DLD1 (cell line): ENCODE data around the gene COPB1.

Source experiments
- in situ Hi-C: cut with HindIII; loops from 2 replicates; pipeline ENCODE4 v1.10.0; 2017; ENCODE audit warnings: low sequenced_read_pairs

The COPB1 gene

DNA sequence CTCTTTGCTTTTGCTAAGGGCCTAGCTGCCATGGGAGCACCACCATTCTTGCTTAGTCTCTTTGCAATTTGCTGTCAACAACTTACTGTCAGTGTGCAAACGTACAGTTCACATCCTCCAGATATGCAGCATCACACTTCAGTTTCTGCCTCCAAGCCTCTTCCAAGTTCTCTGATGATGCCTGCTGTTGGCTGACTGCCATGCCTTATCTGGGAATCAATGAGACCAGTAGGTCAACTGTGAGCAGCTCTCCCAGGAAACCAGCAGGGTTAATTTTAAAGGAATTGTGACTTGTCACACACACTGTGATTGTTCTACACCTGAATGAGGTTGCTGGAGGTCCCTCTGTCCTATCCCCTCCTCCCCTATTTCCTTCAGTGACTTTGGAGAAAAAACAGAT, 56.0 kb downstream of the COPB1 start:
- in situ Hi-C loops, result no loop called here

DNA sequence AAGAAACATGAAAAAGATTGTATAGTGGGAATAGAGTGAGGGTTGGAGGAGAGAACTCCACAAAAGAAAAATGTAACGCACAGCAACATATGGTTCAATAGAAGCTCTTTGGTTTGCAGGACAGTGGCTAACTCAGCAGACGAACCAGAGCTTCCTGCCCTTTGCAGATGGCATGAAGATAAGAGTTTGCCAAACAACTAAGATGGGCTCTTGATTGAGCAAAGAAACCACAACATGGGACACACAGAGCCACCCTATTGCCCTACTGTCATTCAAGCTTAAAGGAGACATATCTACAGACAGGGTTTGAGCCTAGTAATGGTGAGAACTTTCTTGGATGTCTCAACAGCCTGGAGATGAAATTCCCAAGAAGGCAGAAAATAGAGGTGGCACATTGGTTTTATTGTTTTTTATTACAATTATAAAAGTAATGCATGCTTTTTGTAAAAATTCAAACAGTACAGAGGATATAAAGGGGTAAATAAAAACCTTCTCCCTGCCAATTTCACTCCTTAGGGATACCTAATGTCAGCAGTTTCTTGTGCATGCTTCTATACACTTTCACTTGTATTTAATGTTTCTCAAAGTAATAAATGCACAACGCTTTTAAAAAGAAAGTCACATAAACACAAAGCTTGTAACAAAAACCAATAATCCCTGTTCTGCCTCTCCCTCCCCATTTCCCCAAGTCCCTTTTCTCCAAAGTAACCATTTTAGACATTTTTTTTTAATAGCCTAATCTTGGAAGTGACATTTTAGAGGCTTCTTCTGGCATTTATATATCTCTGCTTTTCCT, 63.7 kb downstream of the COPB1 start:
- in situ Hi-C loops, result no loop called here

DNA sequence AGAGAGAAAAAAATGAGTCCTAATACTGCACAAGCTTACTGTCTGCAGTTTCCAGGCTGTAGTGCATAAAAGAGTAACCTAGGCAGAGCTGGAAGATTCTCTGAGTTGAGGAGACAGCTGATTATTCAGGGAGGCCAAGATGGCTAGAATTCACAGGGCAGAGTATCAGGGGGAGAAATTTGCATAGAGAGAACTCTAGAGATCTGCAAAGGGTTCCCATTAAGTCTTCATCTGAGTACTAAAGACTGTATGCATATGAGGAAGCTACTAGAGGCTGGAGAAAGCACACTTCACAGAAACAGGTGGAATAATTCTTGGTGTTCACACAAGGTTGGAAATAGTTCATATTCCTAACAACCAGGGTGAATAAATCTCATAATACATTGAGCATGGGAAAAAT, 74.0 kb downstream of the COPB1 start:
- in situ Hi-C loops, result no loop called here

DNA sequence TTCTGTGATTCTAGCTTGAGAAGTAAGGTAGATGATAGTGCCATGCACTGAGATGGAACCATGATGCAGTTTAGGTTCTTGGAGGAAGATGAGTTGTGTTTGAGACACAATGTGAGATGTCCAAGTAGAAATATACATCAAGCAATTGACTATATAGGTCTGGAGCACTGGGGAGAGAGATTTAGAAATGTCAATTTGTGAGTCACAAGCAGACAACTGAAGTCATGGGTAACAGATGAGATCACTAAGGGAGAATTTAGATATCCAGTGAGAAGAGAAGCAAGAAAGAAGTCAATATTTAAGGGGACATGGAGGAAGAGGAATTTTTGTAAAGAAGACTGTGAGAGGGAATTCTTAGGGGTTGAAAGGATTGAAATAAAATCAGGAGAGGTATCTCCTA, 75.5 kb downstream of the COPB1 start:
- in situ Hi-C loops, result no loop called here

DNA sequence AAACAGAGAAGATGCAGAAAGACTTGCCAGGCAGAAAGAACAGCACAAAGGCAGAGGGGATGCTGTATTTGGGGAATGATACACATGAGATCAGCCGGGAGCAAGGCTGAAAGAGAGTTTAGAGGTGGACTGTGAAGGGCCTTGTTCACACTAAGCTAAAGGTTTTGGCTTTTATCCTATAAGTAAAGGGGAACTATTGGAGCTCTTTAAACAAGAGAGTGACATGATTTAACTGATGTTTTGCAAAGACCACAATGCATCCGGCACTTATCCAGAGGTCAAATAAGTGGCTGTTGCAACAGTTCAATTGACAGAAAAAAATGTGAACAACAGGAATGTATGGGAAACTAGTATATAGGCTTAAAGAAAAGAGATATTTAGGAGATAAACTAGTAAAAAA, 76.0 kb downstream of the COPB1 start:
- in situ Hi-C loops, result no loop called here

DNA sequence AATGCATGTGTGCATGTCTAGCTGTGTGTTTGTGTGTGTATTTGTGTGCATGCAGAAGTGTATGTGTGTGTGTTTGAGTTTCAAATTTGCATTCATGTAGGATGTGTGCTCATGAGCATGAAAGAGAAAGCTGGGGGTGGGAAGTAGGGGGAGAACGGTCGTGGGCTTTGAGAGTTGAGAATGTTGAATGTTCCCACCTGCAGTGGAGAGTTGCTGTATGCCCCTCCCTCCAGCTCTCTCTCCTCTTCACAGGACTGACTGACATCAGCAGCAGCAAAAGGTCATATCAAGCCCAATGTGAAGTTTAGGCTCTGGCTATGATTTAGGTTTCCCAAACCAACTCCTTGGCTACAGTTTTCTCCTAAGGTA, 76.8 kb downstream of the COPB1 start:
- in situ Hi-C loops, result no loop called here

DNA sequence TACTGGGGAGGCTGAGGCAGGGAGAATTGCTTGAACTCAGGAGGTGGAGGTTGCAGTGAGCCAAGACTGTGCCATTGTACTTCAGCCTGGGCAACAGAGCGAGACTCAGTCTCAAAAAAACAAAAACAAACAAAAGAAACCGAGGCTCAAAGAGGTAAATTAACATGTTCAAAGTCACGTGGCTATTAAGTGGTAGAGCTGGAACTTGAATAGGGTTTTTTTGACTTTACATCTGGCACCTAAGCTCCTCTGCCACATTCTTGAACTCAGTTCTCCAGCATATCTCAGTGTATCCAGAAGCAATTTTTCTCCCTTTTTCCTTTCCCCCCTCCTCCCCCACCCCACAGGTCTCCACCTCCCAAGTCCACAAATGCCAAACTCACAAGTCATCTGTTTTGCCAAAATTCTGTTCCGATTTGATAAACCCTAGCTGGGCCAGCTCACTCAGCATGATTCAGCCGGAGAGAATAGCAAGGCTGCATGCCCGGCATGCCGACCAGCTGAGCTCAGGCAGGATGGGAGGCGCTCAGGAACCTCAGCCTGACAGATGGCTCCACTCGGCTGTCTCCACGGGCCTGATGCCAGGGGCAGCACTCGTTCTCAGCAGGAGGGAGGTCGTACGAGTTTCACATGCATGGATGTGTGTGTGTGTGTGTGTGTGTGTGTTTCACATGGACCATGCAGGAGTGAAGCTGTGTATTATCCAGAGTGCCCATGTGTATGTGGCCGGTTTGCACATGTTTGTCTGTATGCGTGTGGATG, 77.4 kb downstream of the COPB1 start:
- in situ Hi-C loops, result no loop called here

DNA sequence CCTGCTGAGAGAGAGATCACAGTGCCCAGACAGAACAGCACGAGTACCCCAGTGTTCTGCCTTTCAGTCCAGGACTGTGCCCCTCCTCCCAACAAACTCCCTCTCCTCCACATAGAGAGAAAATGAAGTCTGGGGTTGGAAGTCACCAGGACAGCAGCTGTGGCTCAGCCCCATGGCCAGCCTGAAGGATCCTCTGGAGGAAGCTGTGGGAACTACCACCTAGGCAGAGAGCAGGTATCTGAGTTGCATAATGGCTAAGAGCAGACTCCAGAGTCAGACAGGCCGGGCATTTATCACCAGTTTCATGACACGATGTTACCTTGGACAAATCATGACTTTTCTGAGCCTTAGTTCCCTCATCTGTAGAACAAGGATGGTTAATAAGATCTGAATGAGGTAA, 79.4 kb downstream of the COPB1 start:
- in situ Hi-C loops, result no loop called here

DNA sequence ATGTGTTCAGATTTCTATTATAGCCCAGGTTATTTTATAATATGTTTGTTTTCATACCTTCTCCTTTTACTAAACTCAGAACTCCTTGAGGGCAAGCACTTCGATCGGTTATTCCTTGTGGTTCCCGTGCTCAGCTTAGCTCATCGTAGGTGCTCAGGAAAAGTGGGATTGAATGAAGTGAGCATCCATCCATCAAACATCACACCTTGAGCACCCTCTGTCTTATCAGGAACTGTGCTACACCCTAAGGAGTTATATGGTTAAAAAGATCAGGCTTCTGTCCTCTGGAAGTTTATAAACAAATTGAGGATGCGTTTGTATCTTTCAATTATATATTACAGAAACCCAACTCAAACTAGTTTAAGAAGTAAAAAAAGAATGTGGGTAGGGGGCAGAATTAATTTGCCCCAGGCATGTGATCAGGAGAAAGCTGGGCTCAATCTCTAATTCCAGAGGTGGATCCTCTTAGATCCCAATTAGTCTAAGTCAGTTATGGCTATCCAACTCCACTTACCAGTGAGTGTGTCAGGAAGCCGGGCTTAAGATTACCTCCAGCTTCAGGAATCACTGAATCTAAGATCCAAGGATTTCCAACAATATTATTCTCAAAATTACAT, 80.7 kb downstream of the COPB1 start:
- in situ Hi-C loops, result no loop called here

DNA sequence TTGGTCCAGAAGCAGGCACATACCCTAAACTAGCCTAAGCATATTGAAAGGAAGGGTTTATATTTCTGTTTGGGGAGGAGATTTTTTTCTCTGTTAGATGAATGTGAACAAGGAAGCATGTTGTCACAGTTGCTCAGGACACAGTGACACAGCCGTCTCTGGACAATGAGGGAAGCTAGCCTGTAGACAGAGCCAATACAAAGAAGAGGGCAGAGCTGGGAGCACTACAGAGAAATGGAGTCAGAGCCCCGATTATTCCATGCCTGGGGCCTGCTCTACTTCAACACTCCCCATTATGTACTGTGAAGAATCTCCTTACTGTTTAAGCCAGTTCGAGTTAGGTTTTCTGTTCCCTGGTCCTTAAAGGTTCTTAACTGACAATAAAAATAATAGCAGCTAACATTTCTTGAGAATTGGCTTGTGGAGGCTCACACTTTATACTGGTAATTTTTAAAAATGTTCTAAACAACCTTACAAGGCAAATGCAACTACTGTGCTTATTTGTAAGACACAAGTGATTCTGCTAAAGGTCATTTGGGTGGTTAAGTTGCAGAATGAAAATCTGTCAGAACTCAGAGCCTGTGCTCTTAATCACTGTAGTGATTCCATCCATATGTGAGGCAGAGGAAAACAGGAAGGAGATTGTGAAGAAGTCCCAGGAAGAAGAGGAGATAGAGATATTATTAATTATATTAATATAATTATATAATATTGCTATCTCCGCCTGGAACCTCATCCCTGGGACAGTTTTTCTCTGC, 81.8 kb downstream of the COPB1 start:
- in situ Hi-C loops, result no loop called here

DNA sequence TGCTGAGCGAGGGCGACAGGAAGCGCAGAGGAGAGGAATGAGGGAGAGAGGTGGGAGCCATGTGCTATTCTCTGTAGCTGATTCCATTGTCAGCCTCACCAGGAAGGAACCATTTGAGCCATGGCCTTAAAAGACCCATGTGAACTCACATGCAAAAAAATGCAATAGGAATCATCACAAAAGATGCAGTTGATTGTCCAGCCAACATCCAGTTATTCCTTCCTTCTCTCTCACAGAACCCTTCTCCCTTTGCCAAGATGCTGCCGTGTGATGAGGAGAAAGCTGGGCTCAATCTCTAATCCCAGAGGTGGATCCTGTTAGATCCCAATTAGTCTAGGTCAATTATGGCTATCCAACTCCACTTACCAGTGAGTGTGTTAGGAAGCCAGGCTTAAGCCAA, 82.4 kb downstream of the COPB1 start:
- in situ Hi-C loops, result no loop called here

DNA sequence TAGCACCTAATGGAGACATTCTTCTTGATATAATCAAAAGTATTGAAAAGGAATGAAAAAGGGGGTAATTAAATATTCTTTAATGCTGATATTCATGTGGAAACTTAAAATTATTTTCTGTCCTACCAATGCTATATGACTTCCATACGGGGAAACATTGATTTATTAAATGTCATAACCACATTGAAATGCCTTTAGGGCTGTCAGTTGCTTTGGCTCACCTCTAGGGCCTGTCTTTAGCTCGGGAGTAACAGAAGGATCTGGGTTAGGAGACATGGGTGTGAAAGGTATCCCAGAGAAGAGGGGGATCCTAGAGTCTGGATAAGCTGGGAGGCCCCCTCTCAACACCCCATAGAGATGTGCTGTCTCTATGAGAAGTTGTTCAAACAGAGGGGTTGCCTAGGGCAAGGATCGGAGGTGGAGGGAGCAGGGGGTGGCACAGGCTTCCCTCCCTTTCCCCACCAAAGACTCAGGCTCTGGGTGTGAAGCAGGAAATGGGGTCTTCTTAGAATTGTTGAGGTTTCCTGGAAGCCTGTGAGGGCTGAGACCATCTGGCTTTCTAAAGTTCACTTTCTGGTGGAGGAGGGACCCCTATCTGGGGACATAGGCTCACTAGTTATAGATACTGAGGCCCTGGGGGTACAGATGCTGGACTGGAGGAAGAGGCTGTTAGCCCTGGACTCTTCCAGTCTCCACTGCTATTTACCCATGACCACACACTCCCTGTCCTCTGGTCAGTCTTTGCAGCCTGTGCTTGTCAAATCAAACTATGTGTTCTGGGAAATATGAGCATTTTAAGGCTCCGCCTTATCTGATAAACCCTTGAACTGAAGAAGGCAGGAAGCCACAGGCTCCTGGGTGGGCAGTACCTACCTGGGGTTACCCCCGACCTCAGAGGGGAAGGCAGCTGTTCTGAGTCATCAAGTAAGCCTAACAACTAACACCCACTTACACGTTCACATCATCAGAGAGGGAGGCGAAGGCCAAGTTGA, 84.8 kb downstream of the COPB1 start:
- in situ Hi-C loops, result no loop called here

DNA sequence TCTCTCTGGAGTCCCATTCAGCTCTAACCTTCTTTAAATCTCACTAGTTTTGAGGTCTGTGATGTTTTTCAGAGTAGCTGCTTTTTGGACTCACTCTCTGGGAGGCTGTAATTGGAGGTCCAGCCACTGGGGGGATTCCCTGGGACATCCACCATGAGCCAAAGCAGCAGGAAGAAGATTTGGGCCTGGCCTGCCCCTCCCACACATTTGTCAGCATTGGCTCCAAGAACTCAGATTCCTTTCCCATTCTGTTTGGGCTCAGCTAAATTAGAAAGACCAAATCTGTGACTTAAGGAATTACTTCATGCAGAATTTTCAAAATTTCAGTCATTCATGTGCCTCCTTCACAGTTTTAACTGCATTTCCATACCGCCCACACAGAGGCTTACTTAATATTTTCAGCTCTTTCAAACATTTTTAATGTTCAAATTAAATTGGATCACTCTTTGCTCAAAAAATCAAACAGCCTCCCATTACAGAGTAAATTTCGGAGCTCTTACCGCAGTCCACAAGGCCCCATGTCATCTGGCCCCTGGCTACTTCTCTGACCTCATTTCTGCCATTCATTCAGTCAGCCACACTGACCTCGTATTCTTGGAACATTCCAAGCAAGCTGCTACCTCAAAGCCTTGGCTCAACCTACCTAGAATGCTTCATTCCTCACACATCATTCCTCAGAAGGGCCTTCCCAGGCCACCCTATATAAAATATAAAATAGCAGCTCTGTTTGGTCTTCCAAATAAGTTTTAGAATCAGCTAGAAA, 86.1 kb downstream of the COPB1 start:
- in situ Hi-C loops, result no loop called here

DNA sequence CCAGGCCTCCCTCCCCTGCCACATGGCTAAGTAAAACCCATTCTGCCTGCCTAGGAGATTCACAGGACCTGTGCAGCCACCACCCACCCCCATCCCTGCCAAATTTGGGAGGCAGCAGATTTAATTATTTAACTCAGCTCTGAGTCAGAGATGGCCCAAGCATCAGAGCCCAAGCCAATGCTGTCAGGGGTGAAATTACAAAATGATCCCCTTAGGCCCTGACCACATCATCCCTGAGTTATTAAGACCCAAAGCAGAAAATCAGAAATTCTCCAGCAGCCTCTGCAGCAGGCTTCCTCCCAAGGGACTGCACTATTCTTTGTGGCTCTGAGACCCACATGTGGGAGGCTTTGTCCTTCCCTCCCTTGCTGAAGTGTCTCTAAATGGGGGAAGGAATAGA, 87.8 kb downstream of the COPB1 start:
- in situ Hi-C loops, result no loop called here

DNA sequence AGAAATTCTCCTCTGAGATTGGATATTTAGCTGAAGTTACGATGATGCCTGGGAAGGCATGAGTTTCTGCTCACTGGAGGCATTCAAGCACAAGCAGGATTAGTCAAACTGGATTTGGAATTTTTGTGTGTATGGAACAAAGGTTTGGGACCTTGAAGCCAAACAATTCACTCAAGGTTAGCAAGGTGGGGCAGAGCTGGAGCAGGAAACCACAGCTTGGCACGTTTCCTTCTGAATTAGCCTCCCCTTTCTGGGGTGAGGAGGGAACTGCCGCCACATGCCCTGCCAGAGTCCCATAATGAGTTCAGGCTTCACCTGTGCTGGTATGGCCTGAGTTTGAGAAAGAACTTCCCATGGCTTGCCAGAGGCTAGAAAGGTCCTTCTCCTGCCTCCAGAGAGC, 89.7 kb downstream of the COPB1 start:
- in situ Hi-C loops, result no loop called here

DNA sequence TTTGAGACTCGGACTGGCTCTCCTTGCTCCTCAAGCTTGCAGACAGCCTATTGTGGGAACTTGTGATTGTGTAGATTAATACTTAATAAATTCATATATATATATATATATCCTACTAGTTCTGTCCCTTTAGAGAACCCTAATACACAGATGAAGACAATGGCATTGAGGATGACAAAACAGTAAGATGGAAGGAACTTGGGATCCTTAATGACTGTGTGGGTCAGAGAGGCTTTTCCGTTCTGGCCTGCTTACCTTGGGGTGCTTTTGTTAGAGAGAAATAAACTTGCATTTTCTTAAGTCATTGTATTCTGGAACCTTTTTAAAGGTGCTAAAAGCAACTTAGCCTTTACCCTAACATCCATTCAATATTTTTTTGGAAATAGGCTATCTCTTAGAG, 91.0 kb downstream of the COPB1 start:
- in situ Hi-C loops, result no loop called here
